A549 (cell line): Measurements from ENCODE around the gene ICAM3.

ENCODE experiments used
- CTCF ChIP-seq: fragments of >200 bp; sonication (Bioruptor Twin); formaldehyde crosslinking; IDR thresholded peaks from 3 replicates; pipeline ENCODE4 v1.5.1; 2016
- EHMT2 ChIP-seq: fragments of 200-600 bp; sonication (generic); IDR thresholded peaks from 2 replicates; pipeline ENCODE4 v1.6.1; 2016; ENCODE audit warnings: antibody characterized with exemption, low read depth, mild to moderate bottlenecking, moderate library complexity
- HOXB5 ChIP-seq: fragments of 250-450 bp; sonication (Bioruptor Pico); IDR thresholded peaks from 2 replicates; pipeline ENCODE4 v1.5.0; 2020; ENCODE audit warnings: mild to moderate bottlenecking, moderate library complexity
- JUN ChIP-seq, 2 experiments: fragments of >200 bp; sonication (Bioruptor Twin); formaldehyde crosslinking; IDR thresholded peaks; 2 replicates in 1 of 2; 3 replicates in 1 of 2; pipeline ENCODE4 v1.6.1; 2016 to 2017
- MAFK ChIP-seq: fragments of 450-650 bp; IDR thresholded peaks from 2 replicates; pipeline ENCODE4 v1.6.1; 2014; ENCODE audit not compliant: partially characterized antibody
- MYC ChIP-seq: IDR thresholded peaks from 2 replicates; pipeline ENCODE4 v1.6.1; 2012; ENCODE audit warnings: mild to moderate bottlenecking, inconsistent platforms, low read length, improper control_type of control experiment, borderline replicate concordance
- RCOR1 ChIP-seq: fragments of 150-350 bp; IDR thresholded peaks from 2 replicates; pipeline ENCODE4 v1.6.1; 2014; ENCODE audit warnings: antibody characterized with exemption, low read length, low read depth

GRCh38 chr19:10309423-10309822 is 30.0 kb downstream of the ICAM3 start, which contains the start of gene ZGLP1:
- no peak for TF ChIP-seq MYC
- no peak for TF ChIP-seq RCOR1
- TF ChIP-seq CTCF, result no peak
- TF ChIP-seq JUN (IDR thresholded peaks at IDR 0.05), result no peak
- TF ChIP-seq EHMT2, result no peak
- no peak for TF ChIP-seq MAFK
- no peak for TF ChIP-seq HOXB5
